ENCODE data around the gene TMEM174.

GRCh38 chr5:73180566-73180965 lies 7.6 kb downstream of the TMEM174 start:
- TF ChIP-seq CTCF (IDR thresholded peaks at IDR 0.05; ENCODE audit: borderline replicate concordance, extremely low read depth, low read length, poor library complexity, severe bottlenecking) (no peak), EZH2 (IDR thresholded peaks at IDR 0.05; ENCODE audit: borderline replicate concordance, low read depth, low read length, severe bottlenecking) (no peak)

Data from DND-41 (cell line).